SIG-M5 treated with dmso at 0.1 percent for 504 hours (cell line): Measurements from ENCODE around the gene ZBTB42.
A peak's percentile ranks its signal among the peaks of the same experiment; 100 is the strongest.

Experiments
- DNase-seq: peaks from one replicate; lab custom pipeline; 2025; ENCODE audit not compliant: unreplicated experiment; lab: John Stamatoyannopoulos, UW

Gene ZBTB42

DNA sequence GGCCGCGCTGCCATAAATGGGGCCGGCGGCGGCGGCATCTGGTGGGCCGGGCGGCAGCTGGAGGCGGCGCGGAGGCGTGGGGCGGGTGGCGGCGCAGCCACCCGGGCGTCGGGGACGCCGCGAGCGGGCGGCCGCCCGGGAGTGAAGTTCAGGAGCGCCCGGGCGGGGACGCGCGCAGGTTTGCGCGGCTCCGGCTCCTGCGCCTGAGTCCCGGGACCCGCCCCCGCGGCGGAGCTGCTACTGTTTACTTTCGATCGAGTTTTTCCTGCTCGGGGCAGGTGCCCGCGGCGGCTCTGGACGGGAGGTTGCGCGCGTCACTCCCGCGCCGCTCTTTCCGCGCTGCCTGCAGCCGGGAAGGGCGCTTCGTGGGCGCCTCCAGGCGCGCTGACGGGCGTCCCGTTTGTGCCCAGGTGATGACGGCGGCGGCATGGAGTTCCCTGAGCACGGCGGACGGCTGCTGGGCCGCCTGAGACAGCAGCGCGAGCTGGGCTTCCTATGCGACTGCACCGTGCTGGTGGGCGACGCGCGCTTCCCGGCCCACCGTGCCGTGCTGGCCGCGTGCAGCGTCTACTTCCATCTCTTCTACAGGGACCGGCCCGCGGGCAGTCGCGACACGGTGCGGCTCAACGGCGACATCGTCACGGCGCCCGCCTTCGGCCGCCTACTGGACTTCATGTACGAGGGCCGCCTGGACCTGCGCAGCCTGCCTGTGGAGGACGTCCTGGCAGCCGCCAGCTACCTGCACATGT is at the start of gene ZBTB42:
Gene ZBTB42 (plus strand): TSS at position 331 of the 749 bp plus-strand sequence. CDS start 97 bp downstream, at position 428.
- peak; percentile 79 for DNase-seq

DNA sequence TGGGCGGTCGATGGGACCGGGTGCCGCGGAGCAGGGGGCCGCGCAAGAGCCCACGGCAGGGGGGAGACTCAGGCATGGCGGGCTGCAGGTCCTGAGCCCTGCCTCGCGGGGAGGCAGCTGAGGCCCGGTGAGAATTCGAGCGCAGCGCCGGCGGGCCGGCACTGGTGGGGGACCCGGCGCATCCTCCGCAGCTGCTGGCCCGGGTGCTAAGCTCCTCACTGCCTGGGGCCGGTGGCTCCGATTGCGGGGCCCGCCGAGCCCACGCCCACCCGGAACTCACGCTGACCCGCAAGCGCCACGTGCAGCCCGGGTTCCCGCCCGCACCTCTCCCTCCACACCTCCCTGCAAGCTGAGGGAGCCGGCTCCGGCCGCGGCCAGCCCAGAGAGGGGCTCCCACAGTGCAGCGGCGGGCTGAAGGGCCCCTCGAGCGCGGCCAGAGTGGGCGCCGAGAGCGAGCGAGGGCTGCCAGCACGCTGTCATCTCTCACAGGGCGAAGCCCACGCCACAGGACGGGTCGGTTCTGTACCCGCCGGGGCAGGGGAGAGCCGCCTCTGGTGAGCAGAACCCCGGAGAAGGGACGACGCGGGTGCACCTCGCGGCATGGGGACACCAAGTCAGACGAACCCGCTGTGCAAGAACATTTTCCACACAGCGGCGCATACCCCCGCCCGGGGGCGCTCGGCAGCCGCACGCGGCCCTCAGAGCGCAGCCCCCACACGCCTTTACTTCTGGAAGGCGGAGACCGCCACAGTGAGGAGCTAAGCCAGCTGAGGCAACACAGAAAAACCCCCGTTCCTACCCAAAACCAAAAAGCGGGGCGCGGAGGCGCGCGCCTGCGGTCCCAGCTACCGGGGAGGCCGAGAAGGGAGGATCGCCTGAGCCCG is 49.1 kb upstream of the ZBTB42 start:
- no peak for DNase-seq

DNA sequence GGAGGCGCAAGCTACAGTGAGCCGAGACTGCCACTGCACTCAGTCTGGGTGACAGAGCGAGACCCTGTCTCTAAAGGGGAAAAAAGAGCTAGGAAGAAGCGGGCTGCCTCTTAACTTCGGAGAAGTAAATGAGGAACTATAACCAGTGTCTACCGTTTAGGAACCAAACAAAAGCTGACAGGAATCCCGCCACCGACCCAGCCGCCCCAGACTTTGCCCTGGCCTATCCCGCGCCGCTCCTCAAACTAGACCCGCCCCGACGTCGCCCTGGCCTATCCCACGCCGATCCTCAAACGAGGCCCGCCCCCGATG is 48.5 kb upstream of the ZBTB42 start:
- DNase-seq: peak; percentile 100

- DNase-seq: peak; percentile 100
Observed at GRCh38 chr14:104752735-104753527, 48.0 kb upstream of the ZBTB42 start, which contains the start of gene SIVA1. SIVA1 (plus strand) TSS chr14:104753147; CDS start chr14:104753202, 55 bp downstream.

GRCh38 chr14:104753528-104754212 is 47.2 kb upstream of the ZBTB42 start:
- DNase-seq: no peak

GRCh38 chr14:104754213-104754851 is 46.6 kb upstream of the ZBTB42 start:
- DNase-seq: no peak

- DNase-seq: no peak
Observed at GRCh38 chr14:104755621-104756020, 45.3 kb upstream of the ZBTB42 start.

- no peak for DNase-seq
Observed at GRCh38 chr14:104756477-104757237, 44.2 kb upstream of the ZBTB42 start.

DNA sequence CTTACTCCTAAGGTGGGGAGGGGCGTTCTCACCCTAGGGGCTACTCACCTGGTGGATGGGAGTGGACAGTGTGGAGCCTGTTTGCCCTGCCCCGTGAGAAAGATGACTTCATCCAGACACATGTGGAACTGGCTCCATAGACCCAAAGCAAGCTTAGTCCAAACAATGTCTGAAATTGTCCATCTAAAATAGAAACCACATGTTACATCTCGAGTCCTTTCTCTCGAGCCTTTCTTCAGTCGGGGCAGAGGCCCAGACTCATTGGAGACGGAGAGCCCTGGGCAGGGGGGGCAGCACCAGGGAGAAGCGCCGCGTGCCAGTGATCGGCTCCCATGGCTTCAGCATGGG is 43.7 kb upstream of the ZBTB42 start:
- DNase-seq: no peak

DNA sequence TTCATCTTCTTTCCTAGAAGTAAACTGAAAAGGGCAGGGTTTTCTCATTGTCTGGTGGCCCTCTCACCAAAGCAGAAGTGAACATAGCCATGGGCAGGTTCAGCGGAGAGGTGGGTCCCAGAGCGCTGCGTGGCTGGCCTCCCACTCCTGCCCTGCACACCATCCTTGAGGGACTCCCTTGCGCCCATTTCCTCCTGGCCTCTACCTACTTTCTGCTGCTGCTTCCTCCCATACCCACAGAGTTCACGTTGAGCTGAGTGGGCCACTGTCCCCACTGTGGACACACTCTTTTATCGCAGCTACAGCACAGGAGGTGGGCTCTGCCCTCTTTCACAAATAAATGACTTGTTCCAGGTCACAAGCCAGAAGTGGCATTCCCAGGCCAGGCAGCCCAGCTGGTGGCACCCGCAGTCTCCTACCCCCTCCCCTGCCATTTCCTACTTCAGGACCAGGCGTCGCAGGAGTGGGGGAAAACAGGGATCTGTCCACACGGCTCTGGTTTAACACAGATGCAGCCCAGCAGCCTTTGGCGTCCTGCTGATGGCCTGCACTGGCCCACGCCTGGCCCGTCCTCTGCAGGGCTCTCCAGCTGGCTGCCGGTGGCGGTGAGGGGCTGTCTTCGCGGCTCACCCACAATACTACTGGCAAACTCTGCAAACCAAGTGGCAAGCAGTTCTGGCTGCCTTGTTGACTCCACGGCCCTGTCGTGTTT is 43.1 kb upstream of the ZBTB42 start:
- DNase-seq: no peak

- DNase-seq: no peak
Observed at GRCh38 chr14:104758981-104759969, 41.6 kb upstream of the ZBTB42 start.

- DNase-seq: no peak
Observed at GRCh38 chr14:104765517-104765916, 35.4 kb upstream of the ZBTB42 start.

DNA sequence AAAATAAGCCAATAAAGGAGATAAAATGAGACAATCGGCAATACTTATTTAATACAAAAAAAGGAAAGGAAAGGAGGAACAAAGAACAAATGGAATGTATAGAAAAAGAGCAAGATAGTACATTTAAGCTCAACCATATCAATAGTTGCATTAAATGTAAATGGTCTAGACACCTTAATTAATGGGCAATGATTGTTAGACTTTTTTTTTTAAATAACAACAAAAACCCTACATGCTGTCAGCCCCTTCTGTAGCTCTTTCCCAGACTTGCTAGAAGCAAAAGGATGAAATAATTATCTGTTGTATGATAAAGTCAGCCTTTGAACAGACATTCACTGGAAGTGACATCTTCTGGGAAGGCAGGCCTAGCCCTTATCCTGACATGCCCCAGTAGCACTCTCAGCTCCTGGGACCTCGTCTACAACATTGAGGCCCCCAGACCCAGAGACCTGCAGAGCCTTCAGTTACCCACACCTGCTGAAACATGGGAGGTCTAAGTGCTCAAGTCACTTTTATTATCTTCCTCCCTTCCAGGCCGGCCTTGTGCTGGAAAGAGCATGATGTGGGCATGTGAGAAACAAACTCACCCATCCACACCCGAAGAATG is 34.5 kb upstream of the ZBTB42 start:
- no peak for DNase-seq

DNA sequence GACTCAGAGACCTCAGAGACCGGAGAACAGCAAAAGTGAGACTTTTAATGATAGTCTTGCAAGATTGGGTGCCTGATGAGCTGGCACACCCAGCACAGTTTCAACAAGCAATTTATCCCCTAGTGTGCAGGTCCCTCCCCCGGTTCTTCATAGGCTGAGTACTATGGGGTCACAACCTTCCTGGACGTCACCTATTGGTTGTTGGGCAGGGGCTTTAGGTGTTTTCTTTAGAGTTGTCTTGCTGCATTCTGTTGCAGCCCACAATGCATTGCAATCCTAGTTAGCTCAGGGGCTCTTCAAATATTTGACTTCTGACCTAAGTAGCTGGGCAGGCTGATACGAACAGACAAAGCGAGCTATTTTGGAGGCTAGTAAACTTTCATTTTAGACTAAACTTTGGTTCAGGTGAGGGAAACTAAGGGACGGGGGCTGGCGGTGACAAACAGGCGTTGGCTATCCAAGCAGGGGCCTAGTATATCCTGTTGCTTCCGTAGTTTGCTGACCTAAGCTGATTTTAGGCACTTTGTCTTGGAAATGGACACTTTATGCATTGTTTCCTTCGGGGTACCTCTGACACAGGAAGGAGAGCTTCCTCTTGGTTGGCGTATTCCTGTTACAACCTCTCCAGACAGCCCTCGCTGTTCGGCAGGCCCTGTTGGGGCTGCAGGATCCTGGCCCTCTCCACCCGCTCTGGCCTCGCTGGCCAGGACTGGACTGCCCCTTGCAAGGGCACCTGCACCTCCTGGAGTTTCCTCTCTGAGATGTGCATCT is 33.9 kb upstream of the ZBTB42 start:
- DNase-seq: no peak

DNA sequence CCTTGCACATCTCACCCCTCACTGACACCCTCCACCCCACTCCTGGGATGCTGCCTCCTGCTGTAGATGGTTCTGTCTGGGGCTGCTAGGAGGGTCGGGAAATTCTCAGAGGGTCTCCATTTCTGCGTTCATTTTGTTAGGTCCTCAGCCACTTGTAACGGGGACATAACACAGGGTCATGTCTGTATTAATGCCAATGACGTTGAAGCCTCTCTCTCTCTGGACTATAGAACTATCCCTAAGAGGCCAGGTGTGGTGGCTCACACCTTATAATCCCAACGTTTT is 33.3 kb upstream of the ZBTB42 start:
- DNase-seq: no peak

GRCh38 chr14:104768437-104769323 is 32.2 kb upstream of the ZBTB42 start:
- peak; percentile 60 for DNase-seq
